AG09319 (cell line): ENCODE results near the gene GAS7.

Source experiments
- DNase-seq: peaks from one replicate; pipeline ENCODE4 v3.0.0-alpha.2; 2010; ENCODE audit warnings: low read depth; ENCODE audit errors: extremely low read depth
- TF ChIP-seq, protein P1 (sequence below): IDR thresholded peaks from 2 replicates; pipeline ENCODE4 v1.5.1; 2011; ENCODE audit warnings: low read depth, mild to moderate bottlenecking, inconsistent platforms, low read length, moderate library complexity

Gene GAS7

DNA sequence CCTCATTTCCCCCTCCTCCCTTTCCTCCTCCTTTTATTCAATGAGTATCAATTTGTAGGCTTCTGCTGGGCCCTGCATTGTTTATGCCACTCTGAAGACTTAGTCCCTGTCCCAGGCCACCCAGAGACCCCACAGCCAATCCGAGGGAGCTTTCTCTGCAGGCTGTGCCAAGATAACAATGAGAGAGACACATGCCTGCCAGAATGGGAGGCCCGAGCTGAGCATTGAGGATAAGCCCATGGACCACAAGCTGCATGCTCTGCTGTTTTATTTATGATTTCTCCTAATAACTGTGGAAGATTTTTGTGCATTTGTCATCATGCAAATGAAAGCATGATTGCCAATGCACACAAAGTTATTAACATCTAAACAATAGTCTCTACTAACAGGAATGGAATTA lies 296.3 kb downstream of the GAS7 start:
- DNase-seq: no peak
- TF ChIP-seq, protein P1, sequence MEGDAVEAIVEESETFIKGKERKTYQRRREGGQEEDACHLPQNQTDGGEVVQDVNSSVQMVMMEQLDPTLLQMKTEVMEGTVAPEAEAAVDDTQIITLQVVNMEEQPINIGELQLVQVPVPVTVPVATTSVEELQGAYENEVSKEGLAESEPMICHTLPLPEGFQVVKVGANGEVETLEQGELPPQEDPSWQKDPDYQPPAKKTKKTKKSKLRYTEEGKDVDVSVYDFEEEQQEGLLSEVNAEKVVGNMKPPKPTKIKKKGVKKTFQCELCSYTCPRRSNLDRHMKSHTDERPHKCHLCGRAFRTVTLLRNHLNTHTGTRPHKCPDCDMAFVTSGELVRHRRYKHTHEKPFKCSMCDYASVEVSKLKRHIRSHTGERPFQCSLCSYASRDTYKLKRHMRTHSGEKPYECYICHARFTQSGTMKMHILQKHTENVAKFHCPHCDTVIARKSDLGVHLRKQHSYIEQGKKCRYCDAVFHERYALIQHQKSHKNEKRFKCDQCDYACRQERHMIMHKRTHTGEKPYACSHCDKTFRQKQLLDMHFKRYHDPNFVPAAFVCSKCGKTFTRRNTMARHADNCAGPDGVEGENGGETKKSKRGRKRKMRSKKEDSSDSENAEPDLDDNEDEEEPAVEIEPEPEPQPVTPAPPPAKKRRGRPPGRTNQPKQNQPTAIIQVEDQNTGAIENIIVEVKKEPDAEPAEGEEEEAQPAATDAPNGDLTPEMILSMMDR: no peak

DNA sequence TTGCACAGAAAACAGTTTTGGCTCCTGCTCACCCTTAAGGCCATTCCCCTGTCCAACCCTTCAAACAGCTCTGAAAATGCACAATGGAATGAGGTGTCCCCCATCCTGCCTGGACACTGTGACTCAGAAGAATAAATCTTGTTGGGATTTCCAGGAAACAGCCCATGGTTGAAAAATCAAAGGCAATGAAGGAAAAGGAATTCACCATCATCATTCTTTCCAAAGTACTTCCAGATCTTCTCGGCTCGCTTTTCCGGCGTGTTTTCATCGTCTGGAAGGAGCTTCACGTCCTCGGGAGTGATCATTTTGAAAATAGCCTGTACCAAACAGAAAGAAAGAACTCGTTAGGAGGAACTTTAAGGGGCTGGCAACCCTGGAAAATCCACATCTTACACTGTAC lies 297.6 kb downstream of the GAS7 start:
- no peak for DNase-seq

DNA sequence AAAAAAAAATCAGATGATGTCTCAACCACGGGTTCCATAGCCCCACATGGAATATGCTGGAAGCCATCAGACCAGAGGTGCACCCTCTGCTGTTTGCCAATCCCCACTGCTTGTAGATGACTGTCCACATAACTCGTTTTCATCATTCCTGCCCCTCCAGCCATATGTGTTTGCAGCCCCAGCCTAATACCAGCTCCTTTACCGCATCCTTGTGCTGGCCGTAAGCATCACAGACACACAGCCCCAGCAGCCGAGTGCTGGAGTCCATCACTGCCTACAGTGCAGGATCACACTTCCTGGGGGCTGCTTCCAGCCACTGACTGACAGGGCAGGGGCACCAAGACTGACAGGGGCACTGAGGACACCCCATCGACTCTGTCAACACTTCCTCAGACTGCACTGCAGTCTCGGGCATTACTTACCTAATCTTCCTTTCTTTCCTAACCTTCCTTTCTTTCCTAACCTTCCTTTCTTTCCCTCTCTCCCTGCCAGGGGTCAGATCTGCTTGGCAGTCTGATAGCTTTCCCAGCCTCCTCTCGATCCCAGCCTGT lies 298.3 kb downstream of the GAS7 start:
- TF ChIP-seq, protein P1: no peak
- DNase-seq: no peak

More for the DNA sequence above, 297.6 kb downstream of the GAS7 start:
- TF ChIP-seq, protein P1: no peak

DNA sequence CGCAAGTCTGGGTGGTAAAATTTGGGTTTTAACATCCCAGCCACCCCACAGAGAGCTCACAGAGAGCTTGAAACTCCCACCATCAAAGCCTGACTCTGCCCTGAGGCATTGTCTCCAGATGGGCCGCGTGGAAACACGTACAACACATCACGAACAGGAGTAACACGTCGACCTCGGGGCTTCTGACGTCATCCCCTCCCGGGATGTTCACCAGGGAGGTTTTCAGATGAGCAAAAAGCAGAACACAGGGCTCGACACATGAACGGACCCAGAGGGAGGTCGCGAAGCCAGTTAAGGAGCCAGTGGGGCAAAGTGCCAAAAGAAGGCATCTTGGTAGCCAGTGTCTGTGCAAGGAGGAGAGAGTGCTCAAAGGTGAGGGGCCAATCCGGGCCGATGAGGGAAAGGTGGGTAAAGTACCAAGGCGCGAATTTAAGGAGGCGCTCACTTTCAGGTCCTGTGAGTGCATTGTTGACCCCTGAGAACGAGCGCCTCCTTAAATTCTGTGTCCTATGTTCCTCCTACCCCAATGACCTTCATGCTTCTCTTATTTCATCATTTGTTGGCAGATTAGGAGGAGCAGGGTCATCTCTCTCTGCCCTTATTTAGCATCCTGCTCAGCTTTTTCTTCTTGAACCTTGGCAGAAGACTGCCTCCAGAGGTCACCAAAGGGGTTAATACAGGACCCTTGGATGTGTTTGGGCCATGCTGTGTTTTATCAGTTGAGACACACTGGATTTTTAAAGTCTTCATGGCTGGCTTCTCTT lies 298.9 kb downstream of the GAS7 start:
- TF ChIP-seq, protein P1: no peak
- no peak for DNase-seq

DNA sequence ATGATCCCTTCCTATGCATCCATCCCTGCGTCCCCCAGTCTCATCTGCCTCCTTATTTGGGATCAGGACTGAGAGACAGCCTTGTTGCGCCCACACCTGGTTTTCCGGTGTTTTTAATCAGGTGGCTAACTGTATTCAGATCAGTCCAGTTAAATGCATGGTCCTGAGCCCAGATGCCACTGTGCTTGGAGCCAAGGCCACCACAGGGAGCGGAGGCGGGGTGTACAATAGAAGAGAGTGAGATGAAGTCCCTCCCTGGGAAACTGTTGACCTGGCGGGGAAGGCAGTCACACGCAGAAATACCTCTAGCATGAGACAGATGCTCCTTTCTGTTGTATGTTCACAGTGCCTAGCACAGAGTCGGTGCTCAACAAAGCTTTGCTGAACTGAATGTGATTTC lies 299.6 kb downstream of the GAS7 start:
- TF ChIP-seq, protein P1: no peak

DNA sequence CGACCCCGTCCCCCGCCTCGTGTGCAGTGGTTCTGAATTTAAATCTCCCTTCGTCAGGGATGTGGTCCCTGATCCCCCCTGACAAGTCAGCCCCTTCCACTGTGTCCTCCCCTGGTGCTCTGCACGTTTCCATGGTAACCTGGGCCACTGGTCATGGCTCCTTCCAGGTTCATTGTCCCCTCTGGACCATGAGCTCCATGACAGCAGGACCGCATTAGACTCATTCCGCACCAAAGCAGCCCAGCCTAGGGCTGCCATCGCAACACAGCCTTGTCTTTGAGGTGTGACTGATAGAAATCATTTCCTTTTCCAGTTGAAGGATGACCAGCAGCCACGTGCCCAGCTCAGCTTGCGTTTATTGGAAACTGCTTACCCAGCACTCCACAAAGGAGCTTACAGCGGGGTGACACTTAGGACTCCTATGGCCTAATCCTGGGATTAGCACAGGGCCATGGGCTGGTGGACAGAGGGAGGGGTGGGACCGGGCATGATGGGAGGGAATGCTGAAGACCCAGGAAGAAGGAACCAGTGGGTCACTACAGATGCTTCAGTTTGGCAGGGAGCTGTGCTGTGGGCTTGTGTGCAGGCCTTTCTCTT lies 300.9 kb downstream of the GAS7 start:
- TF ChIP-seq, protein P1: no peak
- DNase-seq: no peak

More for the DNA sequence above, 299.6 kb downstream of the GAS7 start:
- no peak for DNase-seq

DNA sequence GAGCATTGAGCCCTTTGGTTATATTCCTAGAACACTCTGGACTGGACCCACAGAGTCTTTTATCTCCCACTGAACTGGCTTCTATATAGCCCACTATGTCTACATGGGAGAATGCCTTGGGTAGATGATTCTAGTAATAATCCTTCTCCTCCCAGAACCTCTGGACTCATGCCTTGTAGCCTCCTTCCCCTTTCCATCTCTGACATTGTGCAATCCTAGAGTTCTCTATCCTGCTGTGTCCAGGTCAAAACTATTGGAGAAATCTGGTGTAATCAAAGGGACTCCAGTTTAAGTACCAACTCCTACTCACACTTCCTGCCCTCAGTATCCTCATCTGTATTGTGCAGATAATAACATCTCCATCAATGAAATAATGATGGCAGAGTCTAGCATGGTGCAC lies 302.5 kb downstream of the GAS7 start:
- TF ChIP-seq, protein P1: no peak
- no peak for DNase-seq
